ENCODE measurements around the gene ADGRV1.
"Not testable (repeated sequence)": the region's sequence is repeated elsewhere in the genome, so short reads cannot be mapped to it uniquely, and the experiment has no call there.

The ADGRV1 gene

GRCh38 chr5:90655423-90655822, 96.8 kb downstream of the ADGRV1 start:
- DNase-seq, result no peak

GRCh38 chr5:90657030-90657429, 98.4 kb downstream of the ADGRV1 start:
- no peak for DNase-seq

- no peak for DNase-seq
These were observed 99.2 kb downstream of the ADGRV1 start for GRCh38 chr5:90657788-90658187.

GRCh38 chr5:90658620-90659019, 100.0 kb downstream of the ADGRV1 start:
- no peak for DNase-seq

GRCh38 chr5:90668079-90668565, 109.5 kb downstream of the ADGRV1 start:
- not testable (repeated sequence) for DNase-seq

- no peak for DNase-seq
These were observed 116.6 kb downstream of the ADGRV1 start for GRCh38 chr5:90675222-90675621.

- DNase-seq, result no peak
These were observed 122.4 kb downstream of the ADGRV1 start for GRCh38 chr5:90680921-90681563.

- no peak for DNase-seq
These were observed 123.7 kb downstream of the ADGRV1 start for GRCh38 chr5:90682278-90682677.

GRCh38 chr5:90685425-90686022, 126.9 kb downstream of the ADGRV1 start:
- no peak for DNase-seq

GRCh38 chr5:90686363-90686762, 127.8 kb downstream of the ADGRV1 start:
- DNase-seq, result not testable (repeated sequence)

GRCh38 chr5:90687458-90687857, 128.9 kb downstream of the ADGRV1 start:
- DNase-seq, result not testable (repeated sequence)

GRCh38 chr5:90689064-90689463, 130.5 kb downstream of the ADGRV1 start:
- DNase-seq, result no peak

- no peak for DNase-seq
These were observed 131.7 kb downstream of the ADGRV1 start for GRCh38 chr5:90690307-90690706.

- no peak for DNase-seq
These were observed 132.9 kb downstream of the ADGRV1 start for GRCh38 chr5:90691533-90691932.

- DNase-seq, result no peak
These were observed 137.6 kb downstream of the ADGRV1 start for GRCh38 chr5:90696153-90696552.

GRCh38 chr5:90700299-90700698, 141.7 kb downstream of the ADGRV1 start:
- no peak for DNase-seq

GRCh38 chr5:90703932-90704331, 145.3 kb downstream of the ADGRV1 start:
- DNase-seq, result no peak

GRCh38 chr5:90707698-90708097, 149.1 kb downstream of the ADGRV1 start:
- DNase-seq, result no peak

GRCh38 chr5:90709323-90710155, 150.9 kb downstream of the ADGRV1 start:
- DNase-seq, result peak; percentile 53

GRCh38 chr5:90718387-90718786, 159.8 kb downstream of the ADGRV1 start:
- no peak for DNase-seq

GRCh38 chr5:90739567-90739966, 181.0 kb downstream of the ADGRV1 start:
- DNase-seq, result no peak

GRCh38 chr5:90740244-90740799, 181.7 kb downstream of the ADGRV1 start:
- DNase-seq, result no peak

GRCh38 chr5:90741022-90741564, 182.5 kb downstream of the ADGRV1 start:
- DNase-seq, result no peak
